ENCODE measurements around the gene RPL10.

Gene RPL10

DNA sequence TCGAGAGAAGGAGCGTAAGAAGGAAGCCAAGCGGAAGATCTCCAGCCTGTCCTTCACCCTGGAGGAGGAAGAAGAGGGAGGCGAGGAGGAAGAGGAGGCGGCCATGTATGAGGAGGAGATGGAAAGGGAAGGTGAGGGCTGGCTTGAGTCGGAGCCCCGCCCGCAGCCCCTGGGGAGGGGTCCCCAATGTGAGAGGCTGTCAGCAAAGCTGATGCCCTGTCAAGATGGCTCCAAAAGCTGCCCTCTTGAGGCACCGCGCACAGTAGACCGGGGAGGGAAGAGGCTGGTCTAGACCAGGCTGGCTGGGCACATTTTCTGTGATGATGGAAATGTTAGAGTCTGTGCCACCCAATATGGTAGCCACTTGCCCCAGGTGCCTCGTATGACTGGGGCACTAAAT is 48.3 kb downstream of the RPL10 start:
- TF ChIP-seq, protein P1, sequence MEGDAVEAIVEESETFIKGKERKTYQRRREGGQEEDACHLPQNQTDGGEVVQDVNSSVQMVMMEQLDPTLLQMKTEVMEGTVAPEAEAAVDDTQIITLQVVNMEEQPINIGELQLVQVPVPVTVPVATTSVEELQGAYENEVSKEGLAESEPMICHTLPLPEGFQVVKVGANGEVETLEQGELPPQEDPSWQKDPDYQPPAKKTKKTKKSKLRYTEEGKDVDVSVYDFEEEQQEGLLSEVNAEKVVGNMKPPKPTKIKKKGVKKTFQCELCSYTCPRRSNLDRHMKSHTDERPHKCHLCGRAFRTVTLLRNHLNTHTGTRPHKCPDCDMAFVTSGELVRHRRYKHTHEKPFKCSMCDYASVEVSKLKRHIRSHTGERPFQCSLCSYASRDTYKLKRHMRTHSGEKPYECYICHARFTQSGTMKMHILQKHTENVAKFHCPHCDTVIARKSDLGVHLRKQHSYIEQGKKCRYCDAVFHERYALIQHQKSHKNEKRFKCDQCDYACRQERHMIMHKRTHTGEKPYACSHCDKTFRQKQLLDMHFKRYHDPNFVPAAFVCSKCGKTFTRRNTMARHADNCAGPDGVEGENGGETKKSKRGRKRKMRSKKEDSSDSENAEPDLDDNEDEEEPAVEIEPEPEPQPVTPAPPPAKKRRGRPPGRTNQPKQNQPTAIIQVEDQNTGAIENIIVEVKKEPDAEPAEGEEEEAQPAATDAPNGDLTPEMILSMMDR (conservative IDR thresholded peaks at IDR 0.05) = no peak
- no peak overlapping the region for H3K27ac ChIP-seq

GRCh38 chrX:154448484-154448883 is 50.3 kb downstream of the RPL10 start:
- H3K27ac ChIP-seq = no peak overlapping the region
- TF ChIP-seq, protein P1 (conservative IDR thresholded peaks at IDR 0.05) = no peak

- TF ChIP-seq, protein P1 (conservative IDR thresholded peaks at IDR 0.05) = no peak
- no peak overlapping the region for H3K27ac ChIP-seq
Measured at GRCh38 chrX:154449618-154450017, 51.4 kb downstream of the RPL10 start.

DNA sequence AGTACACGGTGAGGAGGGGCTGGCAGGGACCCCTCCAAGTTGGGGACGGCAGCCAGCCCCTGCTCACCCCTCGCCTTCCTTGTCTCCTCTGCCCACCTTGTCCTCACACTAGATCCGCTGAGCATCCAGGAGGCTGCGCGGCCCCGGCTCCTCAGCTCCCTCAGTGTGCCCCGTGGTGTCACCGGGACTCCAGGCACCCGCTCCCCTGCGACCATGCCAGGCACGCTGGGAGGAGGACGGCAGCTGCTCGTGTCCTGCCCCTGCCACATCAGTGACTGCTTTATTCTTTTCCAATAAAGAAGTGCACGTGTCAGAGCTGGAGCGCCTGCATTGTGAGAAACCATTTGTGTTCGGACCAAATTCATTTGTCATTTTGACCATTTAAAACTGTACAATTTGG is 52.1 kb downstream of the RPL10 start:
- no peak overlapping the region for H3K27ac ChIP-seq
- TF ChIP-seq, protein P1 (conservative IDR thresholded peaks at IDR 0.05) = no peak
